ENCODE data around the gene HEPH. TPM values are rescaled to one million over a fixed set of nuclear protein-coding genes. Genes with fewer than 3 reads are reported as not detected.
"Not testable (repeated sequence)": the region's sequence is repeated elsewhere in the genome, so short reads cannot be mapped to it uniquely, and the experiment has no call there.

Gene HEPH
- 28.6 and 41.4 TPM in 2 replicates for total RNA-seq (ENCODE audit: low replicate concordance)
- long read RNA-seq, full-length matches to known transcripts: 8 of 57 reads
- long read RNA-seq, partial matches to known transcripts: 29 of 57 reads
- long read RNA-seq, other reads (novel, unspliced or antisense): 20 of 57 reads

GRCh38 chrX:66163849-66164411 lies at the start of gene HEPH:
Gene HEPH, plus strand, starts transcription at chrX:66164247. Its CDS starts 6,324 bp downstream, at chrX:66170571.
- TF ChIP-seq CTCF (conservative IDR thresholded peaks at IDR 0.05): no peak
- Mint-ChIP-seq H3K9me3 (no peaks in the 10 kb centered on the region), H3K27me3 (no peaks in the 10 kb centered on the region), H3K36me3 (no peaks in the 10 kb centered on the region), H3K27ac (peak within 1 kb of the TSS; percentile 62), H3K4me3 (peak within 1 kb of the TSS; percentile 89), H3K4me1 (ENCODE audit: unreplicated experiment) (no peaks in the 10 kb centered on the region)
- no peak for DNase-seq (ENCODE audit: extremely low spot score, unreplicated experiment)

GRCh38 chrX:66118722-66119121 lies 45.3 kb upstream of the HEPH start:
- H3K36me3 Mint-ChIP-seq; DNase-seq (ENCODE audit: extremely low spot score, unreplicated experiment); H3K27ac Mint-ChIP-seq; H3K27me3 Mint-ChIP-seq; H3K4me3 Mint-ChIP-seq; H3K9me3 Mint-ChIP-seq; H3K4me1 Mint-ChIP-seq (ENCODE audit: unreplicated experiment): not testable (repeated sequence)

GRCh38 chrX:66121354-66121753 lies 42.7 kb upstream of the HEPH start:
- not testable (repeated sequence) for H3K4me1 Mint-ChIP-seq (ENCODE audit: unreplicated experiment); H3K36me3 Mint-ChIP-seq; H3K9me3 Mint-ChIP-seq; H3K27ac Mint-ChIP-seq; H3K27me3 Mint-ChIP-seq; DNase-seq (ENCODE audit: extremely low spot score, unreplicated experiment); H3K4me3 Mint-ChIP-seq

GRCh38 chrX:66126662-66127061 lies 37.4 kb upstream of the HEPH start:
- Mint-ChIP-seq H3K4me1 (ENCODE audit: unreplicated experiment) (no peaks in the 10 kb centered on the region), H3K27ac (no peak overlapping the region), H3K36me3 (no peaks in the 10 kb centered on the region), H3K9me3 (no peaks in the 10 kb centered on the region), H3K27me3 (no peaks in the 10 kb centered on the region), H3K4me3 (no peak overlapping the region)
- TF ChIP-seq CTCF (conservative IDR thresholded peaks at IDR 0.05): no peak
- DNase-seq (ENCODE audit: extremely low spot score, unreplicated experiment): no peak

- no peak for DNase-seq (ENCODE audit: extremely low spot score, unreplicated experiment)
- TF ChIP-seq CTCF (conservative IDR thresholded peaks at IDR 0.05): no peak
- H3K4me3 Mint-ChIP-seq: no peak overlapping the region
- H3K4me1 Mint-ChIP-seq (ENCODE audit: unreplicated experiment): no peaks in the 10 kb centered on the region
- H3K9me3 Mint-ChIP-seq: no peaks in the 10 kb centered on the region
- H3K36me3 Mint-ChIP-seq: no peaks in the 10 kb centered on the region
- H3K27ac Mint-ChIP-seq: no peak overlapping the region
- no peaks in the 10 kb centered on the region for H3K27me3 Mint-ChIP-seq
Observed at GRCh38 chrX:66130469-66130868, 33.6 kb upstream of the HEPH start.

GRCh38 chrX:66135284-66135683 lies 28.8 kb upstream of the HEPH start:
- not testable (repeated sequence) for H3K27me3 Mint-ChIP-seq; H3K36me3 Mint-ChIP-seq; H3K4me3 Mint-ChIP-seq; H3K9me3 Mint-ChIP-seq; H3K27ac Mint-ChIP-seq; DNase-seq (ENCODE audit: extremely low spot score, unreplicated experiment); H3K4me1 Mint-ChIP-seq (ENCODE audit: unreplicated experiment)

GRCh38 chrX:66142351-66142750 lies 21.7 kb upstream of the HEPH start:
- no peak for TF ChIP-seq CTCF (conservative IDR thresholded peaks at IDR 0.05)
- no peak overlapping the region for H3K27ac Mint-ChIP-seq
- peaks cover 5% of the 10 kb centered on the region for H3K9me3 Mint-ChIP-seq
- H3K4me3 Mint-ChIP-seq: no peak overlapping the region
- H3K4me1 Mint-ChIP-seq (ENCODE audit: unreplicated experiment): no peaks in the 10 kb centered on the region
- no peak for DNase-seq (ENCODE audit: extremely low spot score, unreplicated experiment)
- no peaks in the 10 kb centered on the region for H3K27me3 Mint-ChIP-seq
- no peaks in the 10 kb centered on the region for H3K36me3 Mint-ChIP-seq
